Natural killer cell treated with Interleukin-12 subunit alpha and Interleukin-12 subunit beta and Interleukin-15 and Interleukin-18, amount 100 ng/mL, for 72 hours (primary cell): ENCODE data around the gene HIC1. TPM values are rescaled to one million over a fixed set of nuclear protein-coding genes. Genes with fewer than 3 reads are reported as not detected.

Experiments used
- ATAC-seq, 2 donors: fragments of 150-1000 bp; cut with Tn5 transposase in 1 of 2; sonication (Bioruptor Pico), chemical (Tn5 transposase) in 1 of 2; 2 replicates each; pipeline ENCODE4 v1.10.0; 2021
- DNase-seq: peaks from one replicate; pipeline ENCODE4 v3.0.0; 2022; ENCODE audit warnings: low spot score
- H3K27ac Mint-ChIP-seq, 2 donors: 1 replicate in 1 of 2; 2 replicates in 1 of 2; pipeline ENCODE4 v1.8.0; 2022; ENCODE audit warnings: mixed read lengths in 2 of 2, mild to moderate bottlenecking in 1 of 2, moderate library complexity in 1 of 2
- H3K27me3 Mint-ChIP-seq, 2 donors: 1 replicate in 1 of 2; 2 replicates in 1 of 2; pipeline ENCODE4 v1.8.0; 2022; ENCODE audit warnings: mixed read lengths in 2 of 2
- H3K36me3 Mint-ChIP-seq: one replicate; pipeline ENCODE4 v1.8.0; 2022; ENCODE audit warnings: mixed read lengths
- H3K4me1 Mint-ChIP-seq, 2 donors: 1 replicate in 1 of 2; 2 replicates in 1 of 2; pipeline ENCODE4 v1.8.0; 2022; ENCODE audit warnings: low read depth in 2 of 2, mixed read lengths in 2 of 2, mild to moderate bottlenecking in 1 of 2
- H3K4me3 Mint-ChIP-seq: one replicate; pipeline ENCODE4 v1.8.0; 2022; ENCODE audit warnings: mixed read lengths
- H3K9me3 Mint-ChIP-seq: 2 replicates; pipeline ENCODE4 v1.8.0; 2022; ENCODE audit warnings: mixed read lengths
- total RNA-seq, 2 donors: library from RNA; stranded (reverse); gene quantifications; one replicate each; pipeline ENCODE4 v1.2.3, GENCODE V29; 2022

HIC1 gene
- total RNA-seq, 2 donors from 2014 or later = 24.8 to 56.7 TPM

DNA sequence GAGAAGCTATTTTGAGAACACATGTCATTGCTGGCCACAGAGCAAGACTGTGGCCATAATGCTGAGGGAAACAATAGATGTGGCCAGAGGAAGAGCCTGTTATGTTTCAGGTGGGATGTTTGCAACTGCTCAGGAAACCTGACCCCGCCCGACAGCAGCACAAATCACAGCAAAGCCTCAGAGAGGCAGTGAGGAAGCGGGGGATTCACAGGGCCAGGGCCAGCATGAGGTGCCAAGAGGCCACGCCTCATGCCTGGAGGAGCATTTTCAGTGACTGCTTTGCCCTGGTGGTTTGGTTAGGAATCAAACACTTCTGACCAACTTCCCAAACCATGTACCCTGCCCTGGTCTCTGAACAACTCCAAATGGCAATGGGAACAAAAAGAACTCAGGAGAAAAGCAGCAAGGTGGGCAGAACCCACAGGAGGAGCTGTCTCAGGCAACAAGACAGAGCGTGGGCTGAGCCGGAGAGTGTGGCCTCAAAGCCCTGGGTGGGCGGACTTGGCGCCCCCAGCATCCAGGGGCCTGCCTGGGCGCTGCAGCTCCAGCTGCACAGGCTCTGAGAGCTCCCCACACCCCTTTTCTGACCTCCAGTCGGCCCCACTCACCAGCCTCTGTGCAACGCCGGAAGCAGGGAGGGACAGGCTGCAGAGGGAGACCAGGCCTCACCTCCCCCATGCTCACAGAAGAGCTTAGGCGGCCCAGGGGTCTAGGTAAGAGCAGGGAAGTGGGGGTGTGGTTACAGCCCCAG, 20.6 kb downstream of the HIC1 start:
- Mint-ChIP-seq H3K27ac (peak overlapping the region in 1 of 2 donors; percentile 39), H3K27me3 (no peaks in the 10 kb centered on the region), H3K4me1 (peaks cover 29 to 30% of the 10 kb centered on the region in 2 donors), H3K36me3 (peaks cover 11% of the 10 kb centered on the region), H3K9me3 (no peaks in the 10 kb centered on the region), H3K4me3 (no peak overlapping the region)
- peak; percentile 26 to 70 for ATAC-seq
- DNase-seq = no peak

DNA sequence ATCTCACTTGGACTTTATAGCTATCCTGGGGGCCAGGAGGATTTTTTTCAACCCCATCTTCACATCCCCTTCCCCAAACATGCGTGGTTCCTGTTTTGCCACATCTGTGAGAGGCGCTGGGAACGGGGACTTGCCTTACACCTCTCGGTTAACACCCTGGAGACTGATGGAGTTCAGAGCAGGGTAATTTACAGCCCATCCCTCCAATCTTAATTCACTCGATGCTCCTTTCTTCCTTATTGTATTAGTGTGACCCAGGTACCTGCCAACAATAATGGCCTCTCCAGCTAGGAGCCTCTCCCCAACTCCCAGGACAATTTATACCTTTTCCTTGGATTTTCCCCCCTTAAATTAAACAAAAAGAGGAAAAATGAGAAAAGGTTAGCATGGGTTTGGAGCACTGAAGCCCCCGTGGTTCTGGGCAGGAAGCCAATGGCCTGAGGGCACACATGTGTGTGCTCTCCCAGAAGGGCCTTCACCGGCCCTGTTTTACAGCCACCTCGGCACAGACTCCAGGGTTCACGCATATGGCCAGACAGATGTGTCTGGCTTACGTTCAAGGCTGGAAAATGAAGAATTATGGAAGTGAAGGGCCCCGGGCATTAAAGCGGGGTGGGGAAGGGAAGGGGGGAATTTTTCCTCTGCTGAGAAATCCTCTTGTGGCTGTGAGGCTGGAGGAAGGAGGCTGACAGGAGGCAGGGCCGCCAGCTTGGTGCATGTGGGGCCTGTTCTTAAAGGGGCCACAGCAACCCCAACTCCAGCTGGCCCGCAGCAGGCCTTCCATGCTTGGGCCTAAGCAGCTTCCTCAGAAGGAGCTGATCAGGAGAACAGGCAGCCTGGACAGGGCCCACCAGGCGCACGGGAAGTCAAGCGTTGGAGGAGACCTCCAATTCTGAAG, 21.4 kb downstream of the HIC1 start:
- H3K4me3 Mint-ChIP-seq = no peak overlapping the region
- H3K36me3 Mint-ChIP-seq = peaks cover 11% of the 10 kb centered on the region
- DNase-seq (no peak), ATAC-seq (no peak)
- no peaks in the 10 kb centered on the region for H3K9me3 Mint-ChIP-seq
- peak overlapping the region in 1 of 2 donors; percentile 39 for H3K27ac Mint-ChIP-seq
- H3K27me3 Mint-ChIP-seq = no peaks in the 10 kb centered on the region
- H3K4me1 Mint-ChIP-seq = peaks cover 23 to 24% of the 10 kb centered on the region in 2 donors

- ATAC-seq (no peak), DNase-seq (no peak)
- Mint-ChIP-seq H3K4me3 (no peak overlapping the region), H3K27ac (no peak overlapping the region), H3K36me3 (peaks cover 10% of the 10 kb centered on the region), H3K9me3 (no peaks in the 10 kb centered on the region), H3K4me1 (peaks cover 23 to 30% of the 10 kb centered on the region in 2 donors), H3K27me3 (no peaks in the 10 kb centered on the region)
Observed at GRCh38 chr17:2077040-2077439, 22.1 kb downstream of the HIC1 start.

DNA sequence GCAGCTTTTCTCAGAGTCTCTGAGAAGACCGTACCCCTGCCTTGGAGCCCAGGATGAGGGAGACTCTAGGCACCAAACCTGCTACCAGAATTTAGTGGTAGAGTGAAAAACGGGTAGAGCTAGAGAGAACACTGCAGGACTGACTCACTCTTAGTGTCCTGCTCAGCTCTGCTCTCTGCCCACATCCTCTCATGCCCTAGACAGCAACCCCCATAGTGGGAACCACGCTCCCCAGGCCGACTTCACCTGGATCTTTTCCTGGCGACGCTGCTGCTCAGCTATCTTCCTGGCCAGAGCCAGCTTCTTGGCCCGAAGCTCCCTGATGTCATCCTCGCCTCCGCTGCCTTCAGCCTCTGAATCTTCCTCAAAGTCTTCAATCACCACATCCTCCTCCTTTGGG, 26.7 kb downstream of the HIC1 start:
- H3K36me3 Mint-ChIP-seq = peaks cover 6% of the 10 kb centered on the region
- ATAC-seq (peak; percentile 85 to 95), DNase-seq (no peak)
- H3K27me3 Mint-ChIP-seq = no peaks in the 10 kb centered on the region
- peak overlapping the region; percentile 57 to 81 for H3K27ac Mint-ChIP-seq
- H3K9me3 Mint-ChIP-seq = no peaks in the 10 kb centered on the region
- peaks cover 46 to 51% of the 10 kb centered on the region in 2 donors for H3K4me1 Mint-ChIP-seq
- H3K4me3 Mint-ChIP-seq = peak overlapping the region; percentile 71

- Mint-ChIP-seq H3K9me3 (no peaks in the 10 kb centered on the region), H3K27me3 (no peaks in the 10 kb centered on the region), H3K27ac (peak overlapping the region; percentile 57 to 81), H3K4me1 (peaks cover 52 to 54% of the 10 kb centered on the region in 2 donors), H3K4me3 (peak overlapping the region; percentile 71), H3K36me3 (peaks cover 6% of the 10 kb centered on the region)
- DNase-seq (no peak), ATAC-seq (peak; percentile 34)
Observed at GRCh38 chr17:2082003-2082781, 27.3 kb downstream of the HIC1 start.

DNA sequence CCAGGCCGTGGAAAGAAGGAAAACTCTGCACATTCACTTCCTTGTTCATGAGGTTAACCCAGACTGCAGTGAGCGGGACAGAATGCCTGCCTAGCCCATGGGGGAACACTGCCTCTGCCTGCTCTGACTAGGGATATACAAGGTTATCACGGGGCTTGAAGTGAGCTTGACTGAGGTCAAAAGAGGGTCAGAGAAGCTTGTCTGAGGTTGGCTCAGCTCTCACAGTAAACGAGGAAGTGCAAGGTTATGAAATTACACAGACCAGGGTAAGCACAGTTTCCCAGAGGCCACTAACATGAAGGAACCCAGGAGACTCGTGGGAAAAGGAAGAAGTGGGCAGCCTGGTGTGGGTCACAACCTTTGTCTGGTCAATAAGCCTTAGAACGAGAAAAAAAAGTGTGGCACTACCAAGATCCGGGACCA, 28.7 kb downstream of the HIC1 start:
- Mint-ChIP-seq H3K27me3 (no peaks in the 10 kb centered on the region), H3K36me3 (no peaks in the 10 kb centered on the region), H3K9me3 (no peaks in the 10 kb centered on the region), H3K4me1 (peaks cover 59 to 66% of the 10 kb centered on the region in 2 donors), H3K27ac (peak overlapping the region; percentile 57 to 66), H3K4me3 (peak overlapping the region; percentile 40)
- DNase-seq (no peak), ATAC-seq (peak; percentile 34 to 48)

GRCh38 chr17:2084036-2084765, 29.3 kb downstream of the HIC1 start:
- no peaks in the 10 kb centered on the region for H3K36me3 Mint-ChIP-seq
- DNase-seq = no peak
- no peaks in the 10 kb centered on the region for H3K27me3 Mint-ChIP-seq
- no peaks in the 10 kb centered on the region for H3K9me3 Mint-ChIP-seq
- H3K4me1 Mint-ChIP-seq = peaks cover 61 to 72% of the 10 kb centered on the region in 2 donors
- H3K4me3 Mint-ChIP-seq = peak overlapping the region; percentile 40
- peak overlapping the region; percentile 57 to 66 for H3K27ac Mint-ChIP-seq
- ATAC-seq = no peak

GRCh38 chr17:2084766-2085647, 30.1 kb downstream of the HIC1 start:
- peaks cover 66 to 80% of the 10 kb centered on the region in 2 donors for H3K4me1 Mint-ChIP-seq
- DNase-seq (no peak), ATAC-seq (no peak)
- peak overlapping the region; percentile 27 for H3K4me3 Mint-ChIP-seq
- H3K27ac Mint-ChIP-seq = peak overlapping the region; percentile 57 to 66
- H3K9me3 Mint-ChIP-seq = no peaks in the 10 kb centered on the region
- H3K27me3 Mint-ChIP-seq = no peaks in the 10 kb centered on the region
- no peaks in the 10 kb centered on the region for H3K36me3 Mint-ChIP-seq

DNA sequence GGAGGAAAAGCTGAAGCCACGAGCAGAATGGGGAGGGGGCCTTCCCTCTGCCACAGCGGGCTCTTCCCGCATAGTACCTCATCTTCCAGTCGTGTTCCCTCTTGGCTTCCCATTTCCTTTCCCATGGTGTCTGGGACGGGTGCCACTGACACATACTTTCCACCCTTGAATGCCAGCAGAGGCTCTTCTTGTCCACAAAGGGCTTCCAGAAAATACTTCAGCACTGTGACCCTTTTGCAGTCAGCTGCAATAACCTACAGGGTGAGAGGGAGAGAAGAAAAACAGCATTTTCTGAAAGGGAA, 30.7 kb downstream of the HIC1 start:
- H3K36me3 Mint-ChIP-seq = no peaks in the 10 kb centered on the region
- no peak overlapping the region for H3K27ac Mint-ChIP-seq
- H3K4me3 Mint-ChIP-seq = no peak overlapping the region
- no peaks in the 10 kb centered on the region for H3K27me3 Mint-ChIP-seq
- no peaks in the 10 kb centered on the region for H3K9me3 Mint-ChIP-seq
- ATAC-seq (no peak), DNase-seq (no peak)
- peaks cover 70 to 86% of the 10 kb centered on the region in 2 donors for H3K4me1 Mint-ChIP-seq

DNA sequence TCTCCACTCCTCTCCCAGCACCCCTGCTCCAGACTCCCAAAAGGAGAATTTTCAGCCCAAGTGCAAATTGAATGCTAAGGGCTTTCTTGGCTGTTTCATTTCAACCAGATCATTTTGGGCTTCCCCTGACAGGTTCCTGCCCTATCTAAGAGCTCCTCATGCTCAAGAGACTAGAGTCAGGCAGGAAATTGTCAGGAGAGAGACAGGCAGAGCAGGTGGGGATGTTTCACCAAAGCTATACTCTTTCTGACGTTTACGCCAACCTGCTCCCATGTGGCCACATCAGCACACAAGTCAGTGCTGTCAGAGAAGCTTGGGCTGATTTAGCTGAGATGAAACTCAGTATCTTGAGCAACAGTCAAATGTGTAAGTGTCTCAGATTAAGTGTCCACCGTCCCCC, 31.4 kb downstream of the HIC1 start:
- H3K4me1 Mint-ChIP-seq = peaks cover 74 to 91% of the 10 kb centered on the region in 2 donors
- H3K27me3 Mint-ChIP-seq = no peaks in the 10 kb centered on the region
- DNase-seq (no peak), ATAC-seq (no peak)
- no peaks in the 10 kb centered on the region for H3K36me3 Mint-ChIP-seq
- peak overlapping the region in 1 of 2 donors; percentile 80 for H3K27ac Mint-ChIP-seq
- no peak overlapping the region for H3K4me3 Mint-ChIP-seq
- H3K9me3 Mint-ChIP-seq = no peaks in the 10 kb centered on the region

DNA sequence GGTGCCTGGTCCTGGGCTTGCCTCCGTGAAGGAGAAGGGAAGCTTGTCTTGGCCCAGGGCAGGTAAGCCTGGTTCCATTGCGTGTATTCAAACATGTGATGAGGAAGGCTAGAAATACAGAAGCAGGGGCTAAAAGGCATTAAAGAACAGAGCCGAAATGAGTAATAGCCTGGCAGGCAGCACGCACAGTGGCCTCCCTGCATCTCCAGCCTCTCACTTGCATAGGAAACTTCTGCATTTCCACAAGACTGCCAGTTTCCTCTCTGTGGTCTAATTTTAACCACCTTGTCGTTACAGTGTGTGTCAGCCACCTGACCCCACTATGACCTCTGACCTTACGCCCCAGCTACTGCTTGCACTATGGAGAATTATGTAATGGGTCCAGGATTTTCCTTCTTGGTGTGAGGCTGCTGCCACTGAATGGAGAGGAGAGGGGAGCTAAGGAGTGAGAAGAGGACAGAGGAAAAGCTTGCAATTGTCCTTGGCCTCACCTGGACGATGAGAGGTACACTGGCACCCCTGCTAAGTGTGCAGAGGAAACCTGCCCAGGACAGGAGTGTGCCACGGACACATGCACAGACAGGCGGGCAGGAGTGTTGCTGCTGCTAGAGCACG, 32.8 kb downstream of the HIC1 start:
- H3K27me3 Mint-ChIP-seq = no peaks in the 10 kb centered on the region
- DNase-seq (peak; percentile 69), ATAC-seq (peak; percentile 70 to 79)
- peak overlapping the region; percentile 80 to 85 for H3K27ac Mint-ChIP-seq
- H3K4me1 Mint-ChIP-seq = peaks cover 69 to 84% of the 10 kb centered on the region in 2 donors
- peak overlapping the region; percentile 90 for H3K4me3 Mint-ChIP-seq
- H3K36me3 Mint-ChIP-seq = no peaks in the 10 kb centered on the region
- no peaks in the 10 kb centered on the region for H3K9me3 Mint-ChIP-seq

DNA sequence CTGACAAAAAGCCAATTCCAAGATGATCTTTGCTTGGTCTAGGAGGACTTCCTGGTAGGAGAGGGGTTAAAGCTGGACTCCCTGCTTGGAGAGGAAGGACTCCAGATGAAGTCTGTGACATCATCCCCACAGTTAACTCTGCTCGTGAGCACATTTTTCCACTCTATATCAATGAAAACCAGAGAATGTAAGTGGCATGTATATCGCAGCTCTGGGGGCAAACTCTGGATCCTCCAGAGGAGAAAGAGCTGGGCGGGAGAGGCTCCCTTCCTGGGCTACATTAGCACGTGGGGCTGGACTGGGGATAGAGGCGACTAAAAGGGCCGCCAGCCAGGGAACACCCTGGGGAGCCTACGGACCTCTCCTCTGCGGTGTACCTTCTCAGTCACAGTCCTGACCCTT, 34.1 kb downstream of the HIC1 start:
- ATAC-seq = peak; percentile 34 to 50
- H3K9me3 Mint-ChIP-seq = no peaks in the 10 kb centered on the region
- no peak for DNase-seq
- H3K36me3 Mint-ChIP-seq = no peaks in the 10 kb centered on the region
- H3K4me1 Mint-ChIP-seq = peaks cover 62 to 70% of the 10 kb centered on the region in 2 donors
- H3K27me3 Mint-ChIP-seq = no peaks in the 10 kb centered on the region
- peak overlapping the region; percentile 80 to 85 for H3K27ac Mint-ChIP-seq
- H3K4me3 Mint-ChIP-seq = peak overlapping the region; percentile 90
